GM10266 (cell line): Measurements from ENCODE around the gene PPP2R5B.

Experiments
- DNase-seq: peaks from one replicate; pipeline ENCODE4 v3.0.0; 2012; ENCODE audit errors: extremely low spot score
- TF ChIP-seq, protein P1 (sequence below): IDR thresholded peaks from 2 replicates; pipeline ENCODE4 v1.5.1; 2012; ENCODE audit warnings: mild to moderate bottlenecking, low read depth; ENCODE audit not compliant: control insufficient read depth, insufficient read depth; ENCODE audit errors: missing control alignments

Gene PPP2R5B

DNA sequence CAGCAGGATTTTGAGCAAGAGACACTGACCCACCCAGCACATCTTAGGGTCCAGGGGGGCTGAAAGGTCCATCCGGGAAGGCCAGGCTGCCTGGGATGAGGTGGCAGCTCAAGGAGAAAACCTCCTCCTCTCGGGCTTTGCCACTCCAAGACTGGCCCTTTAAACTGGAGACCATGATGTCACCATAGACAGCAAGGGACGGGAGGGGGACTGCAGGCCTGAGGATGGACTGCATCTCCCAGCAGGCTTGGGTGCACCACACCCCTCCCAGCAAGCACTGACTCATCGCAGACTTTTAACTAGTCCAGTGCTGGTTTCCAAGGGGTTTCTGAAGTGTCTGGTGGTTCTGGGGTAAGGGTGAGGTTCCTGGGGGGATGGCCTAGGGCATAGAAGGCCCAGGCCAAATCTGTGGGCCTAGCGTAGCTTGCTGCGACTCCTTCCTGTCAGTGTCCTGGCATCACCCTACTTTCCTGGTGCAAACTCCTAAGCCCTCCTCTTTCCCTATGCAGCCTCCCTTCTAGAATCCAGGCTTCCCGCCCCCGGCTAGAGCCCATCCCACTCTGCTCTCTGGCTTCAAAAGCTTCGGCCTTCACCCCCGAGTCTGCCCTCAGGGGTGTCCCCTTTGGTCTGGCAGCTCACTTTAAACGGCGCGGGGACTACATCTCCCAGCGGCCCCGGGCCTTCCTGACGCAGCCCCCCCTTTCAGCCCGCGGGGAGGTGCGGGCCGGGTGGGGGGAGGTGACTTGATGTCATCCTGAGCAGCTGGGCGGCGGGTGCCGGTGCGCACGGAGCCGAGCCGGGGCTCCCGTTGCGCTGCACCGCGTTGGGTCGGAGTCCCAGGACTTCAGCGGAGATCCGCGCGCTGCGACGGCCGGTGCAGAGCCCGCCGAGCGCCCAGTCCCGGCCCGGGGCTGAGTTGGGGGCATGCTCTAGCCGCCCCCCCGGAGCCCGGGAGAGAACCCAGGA lies at the start of gene PPP2R5B:
PPP2R5B (plus strand) TSS at position 746 of the 966 bp plus-strand sequence. CDS start 1,046 bp downstream, outside the sequence.
- DNase-seq, result peak; percentile 97
- TF ChIP-seq, protein P1, sequence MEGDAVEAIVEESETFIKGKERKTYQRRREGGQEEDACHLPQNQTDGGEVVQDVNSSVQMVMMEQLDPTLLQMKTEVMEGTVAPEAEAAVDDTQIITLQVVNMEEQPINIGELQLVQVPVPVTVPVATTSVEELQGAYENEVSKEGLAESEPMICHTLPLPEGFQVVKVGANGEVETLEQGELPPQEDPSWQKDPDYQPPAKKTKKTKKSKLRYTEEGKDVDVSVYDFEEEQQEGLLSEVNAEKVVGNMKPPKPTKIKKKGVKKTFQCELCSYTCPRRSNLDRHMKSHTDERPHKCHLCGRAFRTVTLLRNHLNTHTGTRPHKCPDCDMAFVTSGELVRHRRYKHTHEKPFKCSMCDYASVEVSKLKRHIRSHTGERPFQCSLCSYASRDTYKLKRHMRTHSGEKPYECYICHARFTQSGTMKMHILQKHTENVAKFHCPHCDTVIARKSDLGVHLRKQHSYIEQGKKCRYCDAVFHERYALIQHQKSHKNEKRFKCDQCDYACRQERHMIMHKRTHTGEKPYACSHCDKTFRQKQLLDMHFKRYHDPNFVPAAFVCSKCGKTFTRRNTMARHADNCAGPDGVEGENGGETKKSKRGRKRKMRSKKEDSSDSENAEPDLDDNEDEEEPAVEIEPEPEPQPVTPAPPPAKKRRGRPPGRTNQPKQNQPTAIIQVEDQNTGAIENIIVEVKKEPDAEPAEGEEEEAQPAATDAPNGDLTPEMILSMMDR, result no peak

- DNase-seq, result no peak
- TF ChIP-seq, protein P1, result no peak
These were observed 48.9 kb upstream of the PPP2R5B start for GRCh38 chr11:64875369-64876228.

DNA sequence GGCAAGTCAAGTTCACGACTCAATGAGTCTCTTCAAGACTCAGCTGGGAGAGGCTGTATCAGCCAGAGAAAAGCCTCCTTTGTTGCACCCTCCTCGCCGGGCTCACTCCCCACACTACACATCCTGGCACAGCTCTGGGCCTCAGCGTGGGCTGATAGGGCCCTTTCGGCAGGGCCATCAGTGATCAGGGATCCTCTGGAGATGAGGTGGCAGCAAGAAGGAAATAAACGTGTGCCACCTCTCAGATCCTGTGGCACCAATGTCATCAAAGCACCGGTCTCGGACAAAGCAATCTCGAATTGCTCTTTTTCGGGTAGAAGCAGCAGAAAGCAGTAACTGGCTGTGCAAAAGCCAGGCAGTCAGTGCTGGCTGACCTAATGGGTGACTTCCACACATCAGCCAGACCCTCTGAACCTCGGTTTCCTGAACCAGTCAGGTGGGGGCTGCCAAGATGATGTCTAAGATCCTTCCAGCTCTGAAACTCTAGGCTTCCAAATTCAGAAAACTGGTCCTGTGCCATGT lies 48.2 kb upstream of the PPP2R5B start:
- TF ChIP-seq, protein P1, result no peak
- DNase-seq, result no peak

DNA sequence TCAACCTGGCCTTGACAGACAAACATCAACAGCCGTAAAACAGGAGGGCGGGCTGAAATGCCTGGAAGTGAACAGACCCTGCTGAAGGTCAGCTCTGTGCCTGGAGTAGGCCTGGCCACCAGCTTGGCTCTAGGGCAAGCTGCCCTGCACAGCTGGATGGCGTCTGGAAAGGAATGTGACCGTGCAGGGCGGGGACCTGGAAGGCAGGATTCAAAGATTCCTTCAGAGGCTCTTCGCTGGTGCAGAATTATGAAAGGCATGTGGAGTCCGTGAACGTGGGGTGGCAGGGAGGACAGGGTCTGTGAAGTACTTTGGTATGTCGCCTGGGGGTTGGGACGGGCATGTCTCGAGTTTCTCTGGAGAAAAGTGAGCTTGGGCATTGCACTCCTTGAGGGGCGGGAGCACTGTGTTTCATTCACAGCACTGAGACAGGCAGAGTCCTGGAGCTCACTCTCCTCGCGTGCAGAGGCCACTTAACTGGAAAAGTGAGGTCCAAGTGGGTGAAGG lies 47.6 kb upstream of the PPP2R5B start:
- TF ChIP-seq, protein P1, result no peak
- DNase-seq, result no peak

- DNase-seq, result peak; percentile 73
- TF ChIP-seq, protein P1, result no peak
These were observed 46.9 kb upstream of the PPP2R5B start for GRCh38 chr11:64877390-64878222.

GRCh38 chr11:64878223-64878493 lies 46.3 kb upstream of the PPP2R5B start:
- TF ChIP-seq, protein P1, result no peak
- DNase-seq, result no peak
